NCI-H187 (cell line): ENCODE results near the gene MBD4.
A peak's percentile ranks its signal among the peaks of the same experiment; 100 is the strongest.
"Not testable (repeated sequence)": the region's sequence is repeated elsewhere in the genome, so short reads cannot be mapped to it uniquely, and the experiment has no call there.

Experiments
- DNase-seq, 2 experiments: peaks; one replicate each; lab custom pipeline; 2025; lab: John Stamatoyannopoulos, UW

MBD4 gene

GRCh38 chr3:129439817-129440617 is at the start of gene MBD4, which contains the start of gene IFT122:
TSS of gene MBD4 (minus strand) at chr3:129439948. CDS start at chr3:129439833, 115 bp downstream.
TSS of gene IFT122 (plus strand) at chr3:129440224. CDS start at chr3:129440331, 107 bp downstream.
- peak; percentile 96 to 97 for DNase-seq

GRCh38 chr3:129489258-129489657 is 49.5 kb upstream of the MBD4 start:
- not testable (repeated sequence) for DNase-seq

GRCh38 chr3:129487868-129488335 is 48.2 kb upstream of the MBD4 start:
- DNase-seq, result not testable (repeated sequence)

GRCh38 chr3:129487183-129487867 is 47.6 kb upstream of the MBD4 start:
- DNase-seq, result no peak

- no peak for DNase-seq
These were observed 46.9 kb upstream of the MBD4 start for GRCh38 chr3:129486664-129487035.

GRCh38 chr3:129485721-129486663 is 46.2 kb upstream of the MBD4 start:
- no peak for DNase-seq

- not testable (repeated sequence) for DNase-seq
These were observed 45.4 kb upstream of the MBD4 start for GRCh38 chr3:129485146-129485545.

GRCh38 chr3:129483870-129484269 is 44.1 kb upstream of the MBD4 start:
- no peak for DNase-seq

GRCh38 chr3:129482721-129483120 is 43.0 kb upstream of the MBD4 start:
- no peak for DNase-seq

GRCh38 chr3:129481766-129482332 is 42.1 kb upstream of the MBD4 start:
- DNase-seq, result no peak

- not testable (repeated sequence) for DNase-seq
These were observed 41.5 kb upstream of the MBD4 start for GRCh38 chr3:129481225-129481765.

GRCh38 chr3:129476586-129476985 is 36.8 kb upstream of the MBD4 start:
- DNase-seq, result no peak

- DNase-seq, result no peak
These were observed 36.1 kb upstream of the MBD4 start for GRCh38 chr3:129475863-129476262.

- DNase-seq, result no peak
These were observed 35.4 kb upstream of the MBD4 start for GRCh38 chr3:129474984-129475804.

- no peak for DNase-seq
These were observed 34.0 kb upstream of the MBD4 start for GRCh38 chr3:129473769-129474152.

- DNase-seq, result no peak
These were observed 33.5 kb upstream of the MBD4 start for GRCh38 chr3:129473067-129473768.

GRCh38 chr3:129470861-129471260 is 31.1 kb upstream of the MBD4 start:
- no peak for DNase-seq

GRCh38 chr3:129469026-129469425 is 29.3 kb upstream of the MBD4 start:
- no peak for DNase-seq

GRCh38 chr3:129467932-129468331 is 28.2 kb upstream of the MBD4 start:
- DNase-seq, result no peak

- no peak for DNase-seq
These were observed 24.0 kb upstream of the MBD4 start for GRCh38 chr3:129463716-129464115.
